ENCODE data around the gene LCAT.

LCAT gene

DNA sequence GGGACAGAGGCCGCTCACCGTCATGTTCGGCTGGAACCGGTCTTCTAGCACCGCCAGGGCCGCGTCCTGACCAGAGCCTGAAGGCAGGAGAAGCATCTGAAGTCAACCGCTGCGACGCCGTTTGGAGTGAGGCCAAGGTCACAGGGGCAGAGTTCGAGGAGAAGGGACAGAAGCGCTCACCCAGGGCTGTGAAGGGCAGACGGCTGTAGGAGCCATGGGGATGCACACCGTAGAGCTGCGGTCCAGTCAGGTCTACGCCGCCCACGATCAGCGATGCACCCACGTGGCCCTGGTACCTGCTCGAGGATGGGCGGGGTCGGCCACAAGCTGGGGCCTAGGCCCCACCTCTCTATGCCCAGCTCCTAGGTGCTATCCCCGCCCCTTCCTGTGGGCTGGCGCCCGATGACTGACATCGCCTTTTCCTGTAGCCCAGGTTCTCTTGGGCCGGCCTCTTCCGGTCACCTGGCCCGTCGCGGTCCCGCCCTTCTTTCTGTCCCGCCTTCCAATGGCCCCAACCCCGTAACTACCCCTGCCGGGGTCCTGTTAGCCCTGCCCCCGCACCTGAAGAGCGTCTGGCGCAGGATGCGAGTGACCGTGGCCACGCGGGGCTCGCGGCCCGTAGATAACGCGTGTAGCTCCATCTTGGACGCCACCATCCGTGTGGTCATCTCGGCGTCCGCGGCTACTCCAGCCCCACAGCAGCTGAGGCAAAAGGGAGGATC, 8.4 kb downstream of the LCAT start:
- Histone ChIP-seq H3K4me3 (ENCODE audit: low read length) (peak overlapping the region; percentile 98), H3K36me3 (ENCODE audit: control insufficient read depth, insufficient read depth, low read length, severe bottlenecking) (peaks cover 11% of the 10 kb centered on the region), H3K4me1 (ENCODE audit: control insufficient read depth, insufficient read depth, low read length) (peaks cover 29% of the 10 kb centered on the region), H3K9ac (ENCODE audit: low read length) (peak overlapping the region; percentile 98), H3K27me3 (replicated peaks; ENCODE audit: control insufficient read depth, insufficient read depth, low read length) (no peaks in the 10 kb centered on the region), H3K9me3 (ENCODE audit: control insufficient read depth, low read length) (no peaks in the 10 kb centered on the region)
- peak; percentile 92 for DNase-seq (ENCODE audit: low read depth)

DNA sequence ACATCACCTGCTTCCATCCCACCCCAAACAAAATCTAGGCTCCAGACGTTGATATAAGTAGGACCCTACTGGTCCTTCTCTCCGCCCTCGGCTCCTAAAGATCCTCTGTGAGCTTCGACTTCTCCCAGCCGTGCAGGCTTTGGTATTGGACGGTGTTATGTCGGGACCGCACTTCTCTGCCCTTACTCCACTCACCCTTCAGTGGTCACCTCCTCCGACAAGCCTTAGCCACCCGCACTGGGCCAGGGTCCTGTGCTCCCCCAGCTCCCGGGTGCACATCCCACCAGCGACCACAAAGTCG, 8.9 kb downstream of the LCAT start:
- DNase-seq (ENCODE audit: low read depth) = peak; percentile 26

DNA sequence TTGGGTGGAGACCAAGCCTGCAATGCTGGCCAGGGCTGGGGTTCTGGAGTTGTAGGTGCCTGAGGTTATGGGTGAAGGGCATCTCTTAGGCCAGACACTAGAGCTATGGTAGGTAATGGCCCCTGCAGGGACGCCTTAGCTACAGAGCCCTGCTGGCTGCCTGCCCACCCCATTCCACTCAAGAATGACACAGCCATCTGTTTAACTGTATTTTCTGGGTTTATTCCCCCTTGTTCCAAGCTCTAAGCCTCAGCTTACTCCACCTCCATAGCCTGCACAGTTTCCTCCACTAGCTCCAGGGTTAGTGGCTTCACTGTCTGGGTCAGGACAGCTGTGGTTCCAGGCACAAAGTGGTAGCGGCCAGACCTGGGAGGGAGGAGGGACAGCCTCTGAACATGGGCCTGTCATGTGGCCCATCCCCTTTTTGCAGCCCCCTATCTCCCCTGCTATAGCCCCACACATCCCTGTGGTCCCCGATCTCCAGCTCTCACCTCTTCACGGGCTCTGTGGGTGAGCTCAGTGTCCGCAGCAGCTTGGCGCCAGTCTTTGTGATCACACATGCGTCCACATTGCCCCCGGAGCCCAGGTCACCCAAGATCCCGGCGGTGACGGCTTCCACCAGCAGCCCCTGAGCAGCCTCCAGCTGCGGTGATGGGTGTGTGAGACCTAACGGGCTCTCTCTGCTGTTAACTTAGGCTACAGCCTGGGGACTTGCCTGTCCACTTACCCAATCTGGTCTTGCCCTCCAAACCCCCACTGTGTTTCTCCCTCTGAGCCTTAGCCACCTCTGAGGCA, 9.4 kb downstream of the LCAT start:
- H3K36me3 ChIP-seq (ENCODE audit: control insufficient read depth, insufficient read depth, low read length, severe bottlenecking) = peaks cover 10% of the 10 kb centered on the region
- H3K4me1 ChIP-seq (ENCODE audit: control insufficient read depth, insufficient read depth, low read length) = peaks cover 29% of the 10 kb centered on the region
- peak overlapping the region; percentile 98 for H3K9ac ChIP-seq (ENCODE audit: low read length)
- H3K9me3 ChIP-seq (ENCODE audit: control insufficient read depth, low read length) = no peaks in the 10 kb centered on the region
- H3K4me3 ChIP-seq (ENCODE audit: low read length) = peak overlapping the region; percentile 98
- peak; percentile 15 for DNase-seq (ENCODE audit: low read depth)
- no peaks in the 10 kb centered on the region for H3K27me3 ChIP-seq (replicated peaks; ENCODE audit: control insufficient read depth, insufficient read depth, low read length)

More for the DNA sequence above, 8.9 kb downstream of the LCAT start:
- H3K9ac ChIP-seq (ENCODE audit: low read length) = peak overlapping the region; percentile 98
- peaks cover 10% of the 10 kb centered on the region for H3K36me3 ChIP-seq (ENCODE audit: control insufficient read depth, insufficient read depth, low read length, severe bottlenecking)
- peaks cover 29% of the 10 kb centered on the region for H3K4me1 ChIP-seq (ENCODE audit: control insufficient read depth, insufficient read depth, low read length)
- H3K4me3 ChIP-seq (ENCODE audit: low read length) = peak overlapping the region; percentile 98
- H3K9me3 ChIP-seq (ENCODE audit: control insufficient read depth, low read length) = no peaks in the 10 kb centered on the region
- H3K27me3 ChIP-seq (replicated peaks; ENCODE audit: control insufficient read depth, insufficient read depth, low read length) = no peaks in the 10 kb centered on the region

DNA sequence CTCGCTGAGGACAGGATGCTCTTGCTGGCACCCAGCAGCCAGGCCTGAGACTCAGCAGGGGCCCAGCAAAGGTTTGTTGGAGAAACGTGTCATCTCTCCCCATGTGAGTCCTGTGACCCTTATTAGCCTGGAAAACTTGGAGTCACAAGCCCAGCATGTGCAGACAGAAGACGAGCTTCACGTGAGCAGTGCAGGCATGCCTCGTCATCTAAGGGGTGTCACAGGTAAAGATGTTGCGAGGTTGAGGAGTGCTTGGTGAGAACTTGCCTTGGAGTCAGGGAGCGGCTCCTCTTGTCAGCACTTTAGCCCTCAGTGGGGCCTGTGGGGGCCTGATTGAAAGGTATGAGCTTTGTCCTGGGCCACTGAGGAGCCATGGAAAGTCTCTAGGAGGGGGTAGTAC, 10.1 kb downstream of the LCAT start:
- no peak for DNase-seq (ENCODE audit: low read depth)
- H3K36me3 ChIP-seq (ENCODE audit: control insufficient read depth, insufficient read depth, low read length, severe bottlenecking) = peaks cover 16% of the 10 kb centered on the region
- no peak overlapping the region for H3K9ac ChIP-seq (ENCODE audit: low read length)
- H3K27me3 ChIP-seq (replicated peaks; ENCODE audit: control insufficient read depth, insufficient read depth, low read length) = no peaks in the 10 kb centered on the region
- peaks cover 29% of the 10 kb centered on the region for H3K4me1 ChIP-seq (ENCODE audit: control insufficient read depth, insufficient read depth, low read length)
- no peaks in the 10 kb centered on the region for H3K9me3 ChIP-seq (ENCODE audit: control insufficient read depth, low read length)
- peak overlapping the region; percentile 98 for H3K4me3 ChIP-seq (ENCODE audit: low read length)

DNA sequence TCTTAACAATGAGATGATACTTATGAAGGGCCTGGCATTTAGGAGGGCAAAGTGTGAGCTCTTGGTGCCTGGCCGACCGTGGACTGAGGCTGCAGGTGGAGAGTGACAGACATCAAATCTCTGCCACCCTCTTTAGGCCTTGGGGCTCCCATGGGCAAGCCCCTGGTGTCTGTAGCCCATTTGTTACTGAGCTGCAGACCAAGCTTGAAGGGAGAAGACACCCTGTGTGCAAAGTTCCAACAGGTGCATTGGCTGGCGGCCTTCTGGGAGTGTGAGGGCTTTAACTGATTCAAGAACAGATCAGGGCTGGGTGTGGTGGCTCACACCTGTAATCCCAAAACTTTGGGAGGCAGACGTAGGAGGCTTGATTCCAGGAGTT, 11.5 kb downstream of the LCAT start:
- no peak overlapping the region for H3K4me3 ChIP-seq (ENCODE audit: low read length)
- H3K9me3 ChIP-seq (ENCODE audit: control insufficient read depth, low read length) = no peaks in the 10 kb centered on the region
- H3K27me3 ChIP-seq (replicated peaks; ENCODE audit: control insufficient read depth, insufficient read depth, low read length) = no peaks in the 10 kb centered on the region
- H3K4me1 ChIP-seq (ENCODE audit: control insufficient read depth, insufficient read depth, low read length) = peaks cover 28% of the 10 kb centered on the region
- H3K36me3 ChIP-seq (ENCODE audit: control insufficient read depth, insufficient read depth, low read length, severe bottlenecking) = peaks cover 30% of the 10 kb centered on the region
- no peak overlapping the region for H3K9ac ChIP-seq (ENCODE audit: low read length)
- DNase-seq (ENCODE audit: low read depth) = no peak

DNA sequence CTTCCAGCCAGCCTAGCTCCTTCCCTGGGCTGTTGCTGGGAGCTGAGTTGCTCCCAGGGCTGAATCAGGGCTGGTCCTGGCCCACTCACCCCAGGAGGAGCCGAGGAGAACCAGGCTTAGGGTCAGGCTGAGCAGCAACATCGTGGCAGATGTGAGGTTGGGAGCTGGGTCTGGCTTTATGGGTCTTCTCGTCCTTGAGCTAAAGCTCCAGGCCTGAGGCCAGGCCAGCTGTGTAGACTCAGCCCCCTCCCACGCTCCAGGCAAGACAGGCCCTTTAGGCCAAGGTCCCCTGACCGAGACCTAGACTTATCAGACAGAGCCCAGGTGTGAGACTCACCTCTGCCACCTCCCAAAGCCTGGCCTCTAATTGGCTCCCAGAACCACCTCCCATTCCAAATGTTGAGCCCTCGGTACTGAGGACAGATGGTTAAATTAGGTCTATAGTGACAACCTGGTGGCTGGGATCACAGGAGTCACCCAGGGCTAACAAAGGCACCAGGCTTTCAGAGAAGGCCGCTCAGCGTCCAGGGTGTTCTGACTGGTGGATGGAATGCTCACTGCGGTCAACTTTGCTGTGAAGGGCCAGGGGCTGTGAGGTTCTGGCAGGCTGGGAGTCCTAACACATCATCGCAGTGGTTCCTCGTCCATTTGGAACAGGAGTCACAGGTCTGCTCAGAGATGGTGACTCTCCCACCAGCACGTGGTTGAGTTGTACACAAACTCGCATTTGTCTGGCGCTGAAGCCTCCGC, 12.0 kb downstream of the LCAT start, which contains the start of gene CTRL:
Gene CTRL (minus strand): TSS at position 151 of the 750 bp plus-strand sequence. CDS start 10 bp downstream, at position 141.
- H3K9ac ChIP-seq (ENCODE audit: low read length) = no peak within 1 kb of the TSS
- H3K36me3 ChIP-seq (ENCODE audit: control insufficient read depth, insufficient read depth, low read length, severe bottlenecking) = peaks cover 35% of the 10 kb centered on the region
- no peaks in the 10 kb centered on the region for H3K9me3 ChIP-seq (ENCODE audit: control insufficient read depth, low read length)
- no peaks in the 10 kb centered on the region for H3K27me3 ChIP-seq (replicated peaks; ENCODE audit: control insufficient read depth, insufficient read depth, low read length)
- H3K4me3 ChIP-seq (ENCODE audit: low read length) = no peak within 1 kb of the TSS
- H3K4me1 ChIP-seq (ENCODE audit: control insufficient read depth, insufficient read depth, low read length) = peaks cover 22% of the 10 kb centered on the region
- no peak for DNase-seq (ENCODE audit: low read depth)

DNA sequence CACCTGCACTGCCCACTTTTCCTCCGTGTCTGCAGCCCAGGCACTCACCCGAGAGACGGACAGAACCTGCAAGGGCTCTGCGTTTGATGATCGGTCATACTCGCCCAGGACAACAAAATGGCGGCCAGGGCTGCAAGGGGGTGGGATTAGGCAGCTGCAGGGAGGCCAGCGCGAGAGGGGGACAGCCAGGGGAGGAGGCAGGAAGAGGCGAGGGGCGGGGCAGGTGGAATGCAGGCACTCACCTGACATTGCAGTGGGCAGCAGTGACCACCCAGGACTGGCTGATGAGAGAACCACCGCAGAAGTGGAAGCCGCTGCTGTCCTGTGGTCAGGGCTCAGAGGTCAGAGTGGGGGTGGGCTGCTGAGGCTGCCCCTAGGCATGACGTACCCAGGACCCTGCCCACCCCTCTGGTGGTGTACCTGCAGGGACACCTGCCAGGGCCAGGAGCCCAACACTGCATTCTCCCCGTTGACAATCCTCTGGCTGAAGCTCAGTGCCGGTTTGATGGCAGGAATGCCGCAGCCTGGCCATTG, 13.2 kb downstream of the LCAT start:
- H3K9me3 ChIP-seq (ENCODE audit: control insufficient read depth, low read length) = no peaks in the 10 kb centered on the region
- H3K9ac ChIP-seq (ENCODE audit: low read length) = no peak overlapping the region
- H3K4me1 ChIP-seq (ENCODE audit: control insufficient read depth, insufficient read depth, low read length) = peaks cover 31% of the 10 kb centered on the region
- no peak overlapping the region for H3K4me3 ChIP-seq (ENCODE audit: low read length)
- no peak for DNase-seq (ENCODE audit: low read depth)
- peaks cover 35% of the 10 kb centered on the region for H3K36me3 ChIP-seq (ENCODE audit: control insufficient read depth, insufficient read depth, low read length, severe bottlenecking)
- H3K27me3 ChIP-seq (replicated peaks; ENCODE audit: control insufficient read depth, insufficient read depth, low read length) = no peaks in the 10 kb centered on the region

DNA sequence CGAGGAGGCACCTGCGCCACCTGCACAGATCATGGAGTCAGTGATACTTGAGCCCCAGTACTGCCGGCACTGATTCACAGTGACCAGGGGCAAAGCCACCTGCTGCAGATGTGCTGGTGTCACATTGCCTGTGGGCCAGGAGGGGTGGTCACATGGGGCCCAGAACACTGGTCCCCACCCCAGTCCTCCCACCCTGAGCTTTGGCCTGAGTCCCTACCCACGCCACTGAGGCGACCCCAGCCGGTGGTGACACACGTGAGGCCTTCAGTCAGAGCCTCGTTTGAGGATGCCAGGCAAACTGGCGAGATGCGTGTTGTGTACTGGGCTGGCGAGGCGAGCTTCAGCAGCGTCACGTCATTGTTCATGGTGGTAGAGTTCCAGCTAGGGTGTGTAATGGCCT, 13.7 kb downstream of the LCAT start:
- no peaks in the 10 kb centered on the region for H3K27me3 ChIP-seq (replicated peaks; ENCODE audit: control insufficient read depth, insufficient read depth, low read length)
- peaks cover 27% of the 10 kb centered on the region for H3K4me1 ChIP-seq (ENCODE audit: control insufficient read depth, insufficient read depth, low read length)
- H3K9me3 ChIP-seq (ENCODE audit: control insufficient read depth, low read length) = no peaks in the 10 kb centered on the region
- H3K4me3 ChIP-seq (ENCODE audit: low read length) = no peak overlapping the region
- DNase-seq (ENCODE audit: low read depth) = no peak
- H3K36me3 ChIP-seq (ENCODE audit: control insufficient read depth, insufficient read depth, low read length, severe bottlenecking) = peaks cover 35% of the 10 kb centered on the region
- no peak overlapping the region for H3K9ac ChIP-seq (ENCODE audit: low read length)

DNA sequence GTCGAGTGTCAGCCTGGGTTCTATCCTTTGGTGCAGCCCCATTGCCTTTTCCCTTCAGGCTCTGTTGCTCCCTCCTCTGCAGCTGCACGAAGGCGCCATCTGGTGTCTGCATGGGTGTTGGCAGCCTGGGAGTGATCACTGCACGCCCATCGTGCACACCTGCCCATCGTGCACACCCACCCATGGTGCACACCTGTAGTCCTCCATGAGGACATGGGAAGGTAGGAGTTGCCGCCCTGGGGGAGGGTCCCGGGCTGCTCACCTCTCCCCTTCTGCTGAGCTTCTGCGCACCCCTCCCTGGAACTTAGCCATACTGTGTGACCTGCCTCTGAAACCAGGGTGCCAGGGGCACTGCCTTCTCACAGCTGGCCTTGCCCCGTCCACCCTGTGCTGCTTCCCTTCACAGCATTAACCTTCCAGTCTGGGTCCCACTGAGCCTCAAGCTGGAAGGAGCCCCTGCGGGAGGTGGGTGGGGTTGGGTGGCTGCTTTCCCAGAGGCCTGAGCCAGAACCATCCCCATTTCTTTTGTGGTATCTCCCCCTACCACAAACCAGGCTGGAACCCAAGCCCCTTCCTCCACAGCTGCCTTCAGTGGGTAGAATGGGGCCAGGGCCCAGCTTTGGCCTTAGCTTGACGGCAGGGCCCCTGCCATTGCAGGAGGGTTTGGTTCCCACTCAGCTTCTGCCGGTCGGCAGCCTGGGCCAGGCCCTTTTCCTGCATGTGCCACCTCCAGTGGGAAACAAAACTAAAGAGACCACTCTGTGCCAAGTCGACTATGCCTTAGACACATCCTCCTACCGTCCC, 15.2 kb downstream of the LCAT start:
- H3K27me3 ChIP-seq (replicated peaks; ENCODE audit: control insufficient read depth, insufficient read depth, low read length) = no peaks in the 10 kb centered on the region
- peak; percentile 80 for DNase-seq (ENCODE audit: low read depth)
- H3K4me3 ChIP-seq (ENCODE audit: low read length) = no peak overlapping the region
- H3K36me3 ChIP-seq (ENCODE audit: control insufficient read depth, insufficient read depth, low read length, severe bottlenecking) = peaks cover 35% of the 10 kb centered on the region
- no peak overlapping the region for H3K9ac ChIP-seq (ENCODE audit: low read length)
- H3K9me3 ChIP-seq (ENCODE audit: control insufficient read depth, low read length) = no peaks in the 10 kb centered on the region
- H3K4me1 ChIP-seq (ENCODE audit: control insufficient read depth, insufficient read depth, low read length) = peaks cover 13% of the 10 kb centered on the region

DNA sequence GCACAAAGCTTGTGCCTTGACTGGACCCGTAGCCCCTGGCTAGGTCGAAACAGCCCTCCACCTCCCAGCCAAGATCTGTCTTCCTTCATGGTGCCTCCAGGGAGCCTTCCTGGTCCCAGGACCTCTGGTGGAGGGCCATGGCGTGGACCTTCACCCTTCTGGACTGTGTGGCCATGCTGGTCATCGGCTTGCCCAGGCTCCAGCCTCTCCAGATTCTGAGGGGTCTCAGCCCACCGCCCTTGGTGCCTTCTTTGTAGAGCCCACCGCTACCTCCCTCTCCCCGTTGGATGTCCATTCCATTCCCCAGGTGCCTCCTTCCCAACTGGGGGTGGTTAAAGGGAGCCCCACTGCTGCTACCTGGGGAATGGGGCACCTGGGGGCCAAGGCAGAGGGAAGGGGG, 15.8 kb downstream of the LCAT start:
- Histone ChIP-seq H3K4me3 (ENCODE audit: low read length) (no peak overlapping the region), H3K36me3 (ENCODE audit: control insufficient read depth, insufficient read depth, low read length, severe bottlenecking) (peaks cover 35% of the 10 kb centered on the region), H3K9ac (ENCODE audit: low read length) (no peak overlapping the region), H3K4me1 (ENCODE audit: control insufficient read depth, insufficient read depth, low read length) (peaks cover 10% of the 10 kb centered on the region), H3K27me3 (replicated peaks; ENCODE audit: control insufficient read depth, insufficient read depth, low read length) (no peaks in the 10 kb centered on the region), H3K9me3 (ENCODE audit: control insufficient read depth, low read length) (no peaks in the 10 kb centered on the region)
- DNase-seq (ENCODE audit: low read depth) = no peak
